Testis (tissue), 2 donors: ENCODE measurements around the gene APBB1IP.

ENCODE experiments used
- POLR2A ChIP-seq: fragments of 450-650 bp; IDR thresholded peaks from one replicate; pipeline ENCODE4 v1.6.1; 2017; ENCODE audit warnings: antibody characterized with exemption, mild to moderate bottlenecking, moderate library complexity
- TF ChIP-seq, protein P1 (sequence below), 3 experiments: fragments of 450-650 bp in 2 of 3; fragments of 200-600 bp in 1 of 3; sonication (generic) in 1 of 3; IDR thresholded peaks; one replicate each; pipeline ENCODE4 v1.5.1; 2016 to 2019; ENCODE audit warnings: antibody characterized with exemption in 3 of 3, mild to moderate bottlenecking in 2 of 3, moderate library complexity in 1 of 3

DNA sequence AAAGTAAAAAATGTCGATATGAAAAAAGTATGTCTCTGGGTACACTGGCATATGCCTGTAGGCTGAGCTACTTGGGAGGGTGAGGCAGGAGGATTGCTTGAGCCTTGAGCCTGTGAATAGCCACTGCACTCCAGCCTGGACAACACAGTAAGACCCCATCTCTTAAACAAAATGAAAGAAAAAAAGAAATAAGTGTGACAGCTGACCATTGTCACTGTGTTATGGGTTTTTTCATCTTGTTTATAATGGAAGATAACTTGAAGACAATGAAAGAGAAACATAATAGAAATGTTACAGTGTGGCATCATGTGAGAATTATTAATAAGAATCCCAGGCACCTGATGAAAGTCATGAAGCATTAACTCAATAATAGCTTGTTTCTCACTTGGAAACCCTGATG is 75.0 kb downstream of the APBB1IP start:
- no peak for TF ChIP-seq POLR2A
- TF ChIP-seq, protein P1, sequence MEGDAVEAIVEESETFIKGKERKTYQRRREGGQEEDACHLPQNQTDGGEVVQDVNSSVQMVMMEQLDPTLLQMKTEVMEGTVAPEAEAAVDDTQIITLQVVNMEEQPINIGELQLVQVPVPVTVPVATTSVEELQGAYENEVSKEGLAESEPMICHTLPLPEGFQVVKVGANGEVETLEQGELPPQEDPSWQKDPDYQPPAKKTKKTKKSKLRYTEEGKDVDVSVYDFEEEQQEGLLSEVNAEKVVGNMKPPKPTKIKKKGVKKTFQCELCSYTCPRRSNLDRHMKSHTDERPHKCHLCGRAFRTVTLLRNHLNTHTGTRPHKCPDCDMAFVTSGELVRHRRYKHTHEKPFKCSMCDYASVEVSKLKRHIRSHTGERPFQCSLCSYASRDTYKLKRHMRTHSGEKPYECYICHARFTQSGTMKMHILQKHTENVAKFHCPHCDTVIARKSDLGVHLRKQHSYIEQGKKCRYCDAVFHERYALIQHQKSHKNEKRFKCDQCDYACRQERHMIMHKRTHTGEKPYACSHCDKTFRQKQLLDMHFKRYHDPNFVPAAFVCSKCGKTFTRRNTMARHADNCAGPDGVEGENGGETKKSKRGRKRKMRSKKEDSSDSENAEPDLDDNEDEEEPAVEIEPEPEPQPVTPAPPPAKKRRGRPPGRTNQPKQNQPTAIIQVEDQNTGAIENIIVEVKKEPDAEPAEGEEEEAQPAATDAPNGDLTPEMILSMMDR (IDR thresholded peaks at IDR 0.05): no peak
